IPS-NIHi7 (cell line): ENCODE results near the gene ATAD3B.
"Not testable (repeated sequence)": the region's sequence is repeated elsewhere in the genome, so short reads cannot be mapped to it uniquely, and the experiment has no call there.

Source experiments
- DNase-seq: peaks from one replicate; pipeline ENCODE4 v3.0.0; 2012; ENCODE audit warnings: mixed read lengths; ENCODE audit errors: extremely low spot score

The ATAD3B gene

DNA sequence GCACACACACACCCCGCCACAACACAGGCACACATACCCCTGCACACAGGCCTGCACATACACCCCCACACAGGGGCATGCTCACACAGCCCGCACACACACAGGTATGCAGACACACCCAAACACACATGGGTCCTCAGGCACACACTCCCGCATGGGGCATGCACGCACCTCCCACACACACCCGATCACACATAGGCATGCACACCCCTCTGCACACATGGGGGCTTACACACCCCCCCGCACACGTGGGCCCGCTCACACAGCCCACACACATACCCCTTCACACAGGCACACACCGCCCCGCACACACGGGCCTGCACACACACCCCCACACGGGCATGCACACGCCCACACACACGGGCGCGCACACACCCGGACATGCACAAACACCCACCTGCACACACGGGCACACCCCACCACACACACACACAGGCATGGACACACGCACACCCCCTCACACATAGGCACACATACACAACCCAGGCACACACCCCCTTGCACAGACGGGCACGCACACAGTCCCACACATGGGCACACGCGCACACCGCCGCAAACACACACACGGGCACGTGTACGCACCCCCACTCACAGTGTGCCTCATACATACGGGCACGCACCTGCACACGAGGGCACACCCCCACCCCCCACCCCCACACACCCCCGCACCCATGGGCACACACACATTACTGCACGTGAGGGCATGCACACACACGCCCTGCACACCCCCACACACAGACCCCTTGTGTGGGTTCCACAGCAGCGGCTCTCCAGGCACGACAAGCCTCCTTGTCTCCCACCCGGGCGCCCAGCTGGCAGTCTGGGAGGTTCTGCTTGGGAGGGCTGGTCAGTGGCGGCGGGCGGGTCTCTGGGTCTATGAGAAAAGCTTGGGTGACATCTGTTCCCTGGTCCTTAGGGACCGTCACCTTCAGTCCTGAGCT lies 8.3 kb downstream of the ATAD3B start:
- DNase-seq, result no peak

DNA sequence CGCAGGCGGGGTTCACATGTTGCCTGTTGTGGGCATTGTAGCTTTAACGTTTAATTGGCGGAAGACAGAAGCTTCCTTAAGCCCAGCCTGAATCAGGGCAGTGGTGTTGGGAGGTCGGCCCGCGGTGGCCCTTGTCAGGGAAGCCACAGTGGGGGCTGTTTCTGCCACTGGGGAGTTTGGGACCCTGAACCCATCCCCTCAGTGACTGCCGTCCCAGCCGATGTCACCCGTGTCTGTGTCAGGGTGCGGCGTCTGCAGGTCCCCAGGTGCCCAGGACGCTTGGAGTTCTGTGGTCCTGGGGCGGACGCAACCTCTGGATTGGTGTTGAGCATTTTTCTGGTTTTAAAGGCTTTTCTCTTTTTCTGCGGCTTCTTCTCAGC lies 8.9 kb downstream of the ATAD3B start:
- not testable (repeated sequence) for DNase-seq

DNA sequence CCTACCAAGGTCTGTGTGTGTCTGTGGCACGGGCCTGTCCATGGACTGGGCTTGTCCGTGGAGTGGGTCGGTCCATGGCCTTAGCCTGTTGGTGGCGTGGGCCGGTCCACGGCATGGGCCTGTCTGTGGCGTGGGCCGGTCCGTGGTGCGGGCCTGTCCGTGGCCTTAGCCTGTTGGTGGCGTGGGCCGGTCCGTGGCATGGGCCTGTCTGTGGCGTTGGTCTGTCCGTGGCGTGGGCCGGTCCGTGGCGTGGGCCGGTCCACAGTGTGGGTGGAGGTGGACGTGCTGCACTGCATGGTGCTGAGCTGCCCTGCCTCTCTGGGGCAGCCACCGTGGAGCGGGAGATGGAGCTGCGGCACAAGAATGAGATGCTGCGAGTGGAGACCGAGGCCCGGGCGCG lies 10.2 kb downstream of the ATAD3B start:
- not testable (repeated sequence) for DNase-seq

DNA sequence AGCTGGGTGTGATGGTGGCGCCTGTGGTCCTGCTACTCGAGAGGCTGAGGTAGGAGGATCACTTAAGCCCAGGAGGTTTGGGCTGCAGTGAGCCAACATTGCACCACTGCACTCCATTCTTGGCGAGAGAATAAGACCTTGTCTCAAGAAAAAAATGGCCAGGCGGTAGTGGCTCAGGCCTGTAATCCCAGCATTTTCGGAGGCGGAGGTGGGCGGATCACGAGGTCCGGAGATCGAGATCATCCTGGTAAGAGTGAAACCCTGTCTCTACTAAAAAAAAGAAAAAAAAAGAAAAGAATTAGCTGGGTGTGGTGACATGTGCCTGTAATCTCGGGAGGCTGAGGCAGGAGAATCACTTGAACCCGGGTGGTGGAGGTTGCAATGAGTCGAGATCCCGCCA lies 11.3 kb downstream of the ATAD3B start:
- no peak for DNase-seq

DNA sequence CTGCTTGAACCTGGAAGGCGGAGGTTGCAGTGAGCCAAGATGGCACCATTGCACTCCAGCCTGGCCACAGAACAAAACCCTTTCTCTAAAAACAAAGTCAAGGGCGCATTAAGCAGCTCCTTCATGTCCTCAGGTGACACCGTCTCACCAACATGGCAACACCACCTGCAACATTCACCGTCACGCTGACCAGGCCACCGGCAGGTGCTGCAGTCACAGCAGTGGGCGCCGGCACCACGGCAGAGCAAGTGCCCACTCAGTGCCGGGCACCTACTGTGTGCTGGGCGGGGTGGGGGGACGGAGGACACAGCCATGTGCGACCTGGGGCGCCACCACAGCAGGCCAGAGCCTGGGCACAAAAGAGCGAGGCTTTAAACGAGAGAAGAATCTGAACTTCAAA lies 12.1 kb downstream of the ATAD3B start:
- DNase-seq, result no peak

DNA sequence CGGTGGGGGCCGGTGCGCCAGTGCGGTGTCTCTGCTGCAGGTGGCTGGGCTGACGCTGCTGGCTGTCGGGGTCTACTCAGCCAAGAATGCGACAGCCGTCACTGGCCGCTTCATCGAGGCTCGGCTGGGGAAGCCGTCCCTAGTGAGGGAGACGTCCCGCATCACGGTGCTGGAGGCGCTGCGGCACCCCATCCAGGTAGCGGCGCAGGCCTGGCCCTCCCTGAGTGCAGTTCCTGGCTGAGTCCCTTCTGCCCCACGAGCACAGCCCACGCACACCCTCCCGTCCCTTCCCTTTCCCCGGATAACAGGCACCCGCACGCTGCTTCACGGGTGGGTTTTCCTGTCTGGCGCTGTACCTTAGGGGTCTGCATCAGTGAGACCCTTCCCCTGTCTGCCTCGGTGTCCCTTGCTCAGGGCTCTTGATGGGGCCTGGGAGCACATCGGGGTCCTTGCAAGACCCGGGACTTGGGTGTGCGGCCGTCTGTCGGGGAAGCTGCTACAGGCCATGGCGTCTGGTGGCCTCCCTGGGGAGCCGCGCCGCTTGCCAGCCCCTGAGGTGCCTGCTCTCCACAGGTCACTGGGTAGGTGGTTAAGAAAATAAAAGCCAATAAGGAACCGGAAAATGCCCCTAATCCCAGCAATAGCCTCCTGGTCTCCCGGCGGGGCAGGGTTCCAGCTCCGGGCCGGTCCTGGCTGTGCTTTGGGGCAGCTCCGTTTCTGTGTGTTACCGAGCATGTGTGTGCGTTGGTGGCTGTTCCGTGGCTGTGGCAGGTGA lies 13.6 kb downstream of the ATAD3B start:
- not testable (repeated sequence) for DNase-seq

DNA sequence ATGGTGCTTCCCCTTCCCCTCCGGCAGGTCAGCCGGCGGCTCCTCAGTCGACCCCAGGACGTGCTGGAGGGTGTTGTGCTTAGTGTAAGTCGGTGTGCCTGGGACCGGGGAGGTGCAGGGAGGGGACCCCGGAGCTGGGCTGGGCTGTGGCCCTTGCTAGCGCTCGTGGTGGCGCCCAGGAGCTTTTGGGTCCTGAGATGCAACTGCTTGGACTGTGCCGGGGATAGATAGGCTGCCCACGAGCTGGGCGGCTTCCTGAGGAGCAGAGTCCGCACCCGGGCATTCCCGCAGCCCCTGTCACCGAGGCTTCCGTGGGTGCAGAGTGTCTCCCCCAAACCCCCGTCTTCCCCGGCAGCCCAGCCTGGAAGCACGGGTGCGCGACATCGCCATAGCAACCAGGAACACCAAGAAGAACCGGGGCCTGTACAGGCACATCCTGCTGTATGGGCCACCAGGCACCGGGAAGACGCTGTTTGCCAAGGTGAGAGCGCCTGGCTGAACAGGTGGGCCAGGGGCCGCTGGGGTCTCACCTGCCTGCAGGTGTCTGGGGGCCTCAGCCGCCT lies 14.3 kb downstream of the ATAD3B start:
- DNase-seq, result not testable (repeated sequence)

DNA sequence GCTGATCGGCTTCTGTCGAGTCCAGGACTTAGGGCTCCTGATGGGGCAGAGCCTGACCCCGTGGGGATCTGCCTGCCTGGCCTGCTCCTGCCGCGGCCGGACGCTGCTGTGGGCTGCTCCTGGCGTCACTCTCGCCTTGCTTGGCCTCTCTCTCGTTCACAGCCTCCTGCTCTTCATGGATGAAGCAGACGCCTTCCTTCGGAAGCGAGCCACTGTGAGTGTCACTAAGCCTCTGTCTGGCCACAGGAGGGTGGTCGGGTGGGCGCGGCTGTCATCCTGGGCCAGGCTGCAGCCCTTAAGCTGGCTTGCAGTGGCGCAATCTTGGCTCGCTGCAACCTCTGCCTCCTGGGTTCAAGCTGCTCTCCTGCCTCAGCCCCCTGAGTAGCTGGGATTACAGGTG lies 16.1 kb downstream of the ATAD3B start:
- DNase-seq, result no peak

DNA sequence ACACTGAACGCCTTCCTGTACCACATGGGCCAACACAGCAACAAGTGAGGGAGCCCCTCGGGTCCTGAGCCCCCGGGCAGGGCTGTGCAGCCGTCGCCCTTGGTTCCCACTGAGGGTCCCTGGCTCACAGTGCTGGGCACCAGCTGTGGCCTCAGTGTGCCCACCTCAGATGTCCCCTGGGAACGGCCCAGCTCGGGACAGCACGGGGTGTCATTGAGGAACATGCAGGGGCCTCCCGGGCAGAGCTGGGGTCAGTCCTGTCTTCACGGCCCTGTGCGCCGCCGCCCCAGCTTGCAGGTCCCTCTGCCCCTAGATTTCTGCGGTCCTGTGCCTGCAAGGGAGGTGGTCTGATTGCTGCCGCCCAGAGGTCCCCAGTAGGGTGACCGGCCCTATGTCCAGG lies 17.7 kb downstream of the ATAD3B start:
- no peak for DNase-seq

DNA sequence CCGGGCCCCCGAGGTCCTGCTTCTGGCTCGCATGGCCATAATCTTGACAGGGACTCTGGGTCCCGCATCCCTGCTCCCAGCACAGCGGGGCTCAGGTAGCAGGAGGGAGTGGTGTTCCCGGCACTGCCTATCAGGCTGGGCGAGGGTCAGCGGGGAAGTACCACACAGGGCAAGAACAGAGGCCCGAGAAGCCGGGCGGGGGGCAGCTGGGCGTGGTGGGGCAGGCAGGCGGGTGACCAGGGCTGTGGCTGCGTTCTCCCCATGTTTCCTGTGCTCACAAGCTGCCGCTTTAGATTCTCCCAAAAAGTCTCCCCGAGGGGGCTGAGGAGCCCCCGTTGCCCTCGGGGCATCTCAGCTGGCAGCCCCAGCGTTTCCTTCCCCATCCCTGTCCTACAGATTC lies 18.3 kb downstream of the ATAD3B start:
- no peak for DNase-seq

DNA sequence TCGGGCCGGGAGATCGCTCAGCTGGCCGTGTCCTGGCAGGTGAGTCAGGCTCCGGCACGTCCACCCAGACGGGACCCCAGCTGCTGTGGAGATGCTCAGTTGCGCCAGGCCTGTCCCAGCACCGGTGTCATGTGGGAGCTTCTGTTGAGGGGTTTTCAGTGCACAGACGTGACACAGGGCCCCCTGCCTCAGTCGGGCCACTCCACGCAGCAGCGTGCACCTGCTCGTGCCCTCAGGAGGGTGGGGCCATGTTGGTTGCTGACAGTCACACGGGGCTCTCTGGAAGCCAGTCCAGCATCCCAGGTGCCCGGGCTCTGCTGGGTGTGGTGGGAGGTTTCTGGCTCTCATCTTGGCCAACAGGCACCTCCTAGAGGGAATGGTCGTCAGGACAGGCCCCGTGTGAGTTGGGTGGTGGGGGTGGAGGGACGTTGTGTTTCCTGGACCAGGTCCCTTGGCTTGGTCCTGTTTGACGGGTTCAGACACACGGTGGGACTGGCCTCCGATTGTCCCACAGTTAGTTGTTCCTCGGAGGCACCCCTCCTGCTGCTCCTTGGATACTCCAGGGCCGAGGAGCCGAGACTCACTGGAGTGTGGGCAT lies 19.2 kb downstream of the ATAD3B start:
- no peak for DNase-seq

DNA sequence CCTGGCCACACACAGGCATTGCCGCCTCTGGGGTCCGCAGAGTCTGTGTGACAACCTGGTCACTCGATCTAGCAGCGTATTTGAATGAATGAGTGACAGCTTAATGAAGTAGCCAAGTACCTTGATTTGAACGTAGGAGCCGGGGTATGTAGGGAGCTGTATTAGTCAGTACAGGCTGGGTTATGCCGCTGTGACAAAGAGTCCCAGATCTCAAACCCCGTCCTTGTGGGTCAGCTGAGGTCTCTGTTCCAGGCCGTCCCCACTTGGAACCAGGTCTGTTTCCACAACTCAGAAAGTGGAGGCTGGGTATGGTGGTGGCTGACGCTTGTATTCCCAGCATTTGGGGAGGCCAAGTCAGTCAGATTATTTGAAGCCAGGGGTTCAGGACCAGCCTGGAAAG lies 20.0 kb downstream of the ATAD3B start:
- DNase-seq, result no peak

DNA sequence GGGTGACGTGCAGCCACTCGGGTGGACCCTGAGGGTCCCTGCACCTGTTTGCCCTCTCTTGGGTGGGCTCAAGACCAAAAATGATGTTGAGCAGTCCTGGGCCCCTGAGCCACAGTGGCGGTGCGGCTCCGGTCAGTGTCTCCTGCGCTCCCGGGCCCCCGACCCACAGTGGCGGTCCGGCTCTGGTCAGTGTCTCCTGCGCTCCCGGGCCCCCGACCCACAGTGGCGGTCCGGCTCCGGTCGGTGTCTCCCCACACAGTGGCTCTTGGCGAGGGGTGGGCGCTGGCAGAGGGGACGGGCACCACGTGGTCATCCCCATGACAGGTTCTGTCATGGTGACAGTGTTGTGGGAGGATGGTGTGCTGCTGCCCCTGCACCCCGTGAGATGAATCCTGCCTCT lies 22.7 kb downstream of the ATAD3B start:
- not testable (repeated sequence) for DNase-seq

DNA sequence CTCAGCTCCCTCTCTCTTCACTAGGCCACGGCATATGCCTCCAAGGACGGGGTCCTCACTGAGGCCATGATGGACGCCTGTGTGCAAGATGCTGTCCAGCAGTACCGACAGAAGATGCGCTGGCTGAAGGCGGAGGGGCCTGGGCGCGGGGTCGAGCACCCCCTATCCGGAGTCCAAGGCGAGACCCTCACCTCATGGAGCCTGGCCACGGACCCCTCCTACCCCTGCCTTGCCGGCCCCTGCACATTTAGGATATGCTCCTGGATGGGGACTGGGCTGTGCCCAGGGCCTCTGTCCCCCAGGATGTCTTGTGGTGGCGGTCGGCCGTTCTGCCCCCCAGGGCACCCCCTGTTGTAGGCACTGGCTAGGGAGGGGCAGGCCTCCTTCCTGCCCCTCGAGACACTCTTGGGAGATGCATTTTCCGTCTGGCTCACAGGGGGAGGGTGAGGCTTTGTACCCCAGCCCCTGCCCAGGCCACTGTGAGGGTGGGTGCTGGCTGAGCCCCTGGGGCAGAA lies 24.0 kb downstream of the ATAD3B start:
- DNase-seq, result not testable (repeated sequence)

DNA sequence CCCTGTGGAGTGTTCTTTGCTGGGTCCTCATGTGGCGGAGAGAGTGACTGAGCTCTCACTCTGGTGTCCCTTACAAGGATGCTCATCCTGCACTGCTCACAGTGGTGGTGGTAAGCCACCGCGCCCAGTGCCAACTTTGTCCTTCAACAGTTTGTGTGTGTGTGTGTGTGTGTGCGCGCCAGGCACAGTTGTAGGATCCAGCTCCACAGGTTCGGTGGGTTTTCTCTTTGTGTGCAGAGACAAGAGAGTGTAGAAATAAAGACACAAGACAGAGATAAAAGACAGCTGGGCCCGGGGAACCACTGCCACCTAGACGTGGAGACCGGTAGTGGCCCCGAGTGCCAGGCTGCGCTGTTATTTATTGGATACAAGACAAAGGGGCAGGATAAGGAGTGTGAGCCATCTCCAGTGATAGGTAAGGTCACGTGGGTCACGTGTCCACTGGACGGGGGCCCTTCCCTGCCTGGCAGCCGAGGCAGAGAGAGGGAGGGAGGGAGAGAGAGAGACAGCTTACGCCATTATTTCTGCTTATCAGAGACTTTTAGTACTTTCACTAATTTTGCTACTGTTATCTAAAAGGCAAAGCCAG lies 33.3 kb downstream of the ATAD3B start:
- DNase-seq, result not testable (repeated sequence)

DNA sequence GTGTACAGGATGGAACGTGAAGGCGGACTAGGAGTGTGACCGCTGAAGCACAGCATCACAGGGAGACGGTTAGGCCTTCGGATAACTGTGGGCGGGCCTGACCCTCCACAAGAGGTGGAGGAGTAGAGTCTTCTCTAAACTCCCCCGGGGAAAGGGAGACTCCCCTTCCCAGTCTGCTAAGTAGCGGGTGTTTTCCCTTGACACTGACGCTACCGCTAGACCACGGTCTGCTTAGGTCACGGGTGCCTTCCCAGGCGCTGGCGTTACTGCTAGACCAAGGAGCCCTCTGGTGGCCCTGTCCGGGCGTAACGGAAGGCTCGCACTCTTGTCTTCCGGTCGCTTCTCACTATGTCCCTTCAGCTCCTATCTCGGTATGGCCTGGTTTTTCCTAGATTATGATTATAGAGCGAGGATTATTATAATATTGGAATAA lies 33.8 kb downstream of the ATAD3B start:
- not testable (repeated sequence) for DNase-seq

DNA sequence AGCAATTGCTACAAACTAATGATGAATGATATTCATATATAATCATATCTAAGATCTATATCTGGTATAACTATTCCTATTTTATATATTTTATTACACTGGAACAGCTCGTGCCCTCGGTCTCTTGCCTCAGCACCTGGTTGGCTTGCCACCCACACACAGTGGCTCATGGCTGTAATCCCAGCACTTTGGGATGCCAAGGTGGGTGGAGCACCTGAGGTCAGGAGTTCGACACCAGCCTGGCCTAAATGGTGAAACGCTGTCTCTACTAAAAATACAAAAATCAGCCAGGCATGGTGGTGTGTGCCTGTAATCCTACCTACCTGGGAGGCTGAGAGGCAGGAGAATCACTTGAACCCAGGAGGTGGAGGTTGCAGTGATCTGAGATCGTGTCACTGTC lies 34.2 kb downstream of the ATAD3B start:
- not testable (repeated sequence) for DNase-seq

DNA sequence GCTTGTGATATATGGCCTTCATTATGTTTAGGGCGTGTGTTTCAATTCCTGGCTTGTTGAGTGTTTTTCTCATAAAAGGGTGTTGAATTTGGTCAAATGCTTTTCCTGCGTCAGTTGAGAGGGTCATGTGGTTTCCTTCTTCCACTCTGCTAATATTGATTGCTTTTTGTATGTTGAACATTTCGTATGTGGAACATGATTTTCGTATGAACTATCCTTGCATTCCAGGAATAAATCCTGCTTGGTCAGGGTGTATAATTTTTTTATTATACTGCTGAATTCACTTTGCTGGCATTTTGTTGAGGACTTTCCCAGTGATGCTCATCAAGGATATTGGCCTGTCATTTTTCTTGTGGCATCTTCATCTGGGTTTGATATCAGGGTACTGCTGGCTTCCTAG lies 35.7 kb downstream of the ATAD3B start:
- no peak for DNase-seq

DNA sequence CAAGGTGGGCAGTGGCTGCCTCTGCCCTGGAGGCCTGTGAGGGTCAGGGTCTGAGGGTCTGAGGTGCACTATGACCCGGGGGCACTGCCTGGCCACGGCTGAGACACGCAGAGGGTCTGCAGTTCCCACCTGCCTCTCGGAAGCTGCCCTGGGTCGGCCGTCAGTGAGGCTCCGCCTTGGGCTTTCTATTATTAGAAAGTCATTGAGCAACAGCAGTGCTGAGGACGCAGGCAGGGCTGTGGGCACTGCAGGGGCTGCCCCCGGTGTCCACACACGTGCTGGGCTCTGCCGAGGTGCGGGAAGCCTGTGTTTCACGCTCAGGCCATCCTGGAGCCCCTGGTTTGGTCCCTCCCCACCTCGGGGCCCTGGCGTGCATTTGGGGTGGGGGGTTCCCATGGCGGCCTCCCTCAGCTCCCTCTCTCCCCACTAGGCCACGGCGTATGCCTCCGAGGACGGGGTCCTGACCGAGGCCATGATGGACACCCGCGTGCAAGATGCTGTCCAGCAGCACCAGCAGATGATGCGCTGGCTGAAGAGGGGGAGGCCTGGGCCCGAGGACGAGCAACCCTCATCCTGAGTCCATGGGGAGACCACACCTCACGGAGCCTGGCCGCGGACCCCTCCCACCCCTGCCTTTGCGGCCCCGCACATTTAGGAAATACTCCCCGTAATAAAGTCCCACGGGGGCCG lies 37.4 kb downstream of the ATAD3B start:
- DNase-seq, result not testable (repeated sequence)

DNA sequence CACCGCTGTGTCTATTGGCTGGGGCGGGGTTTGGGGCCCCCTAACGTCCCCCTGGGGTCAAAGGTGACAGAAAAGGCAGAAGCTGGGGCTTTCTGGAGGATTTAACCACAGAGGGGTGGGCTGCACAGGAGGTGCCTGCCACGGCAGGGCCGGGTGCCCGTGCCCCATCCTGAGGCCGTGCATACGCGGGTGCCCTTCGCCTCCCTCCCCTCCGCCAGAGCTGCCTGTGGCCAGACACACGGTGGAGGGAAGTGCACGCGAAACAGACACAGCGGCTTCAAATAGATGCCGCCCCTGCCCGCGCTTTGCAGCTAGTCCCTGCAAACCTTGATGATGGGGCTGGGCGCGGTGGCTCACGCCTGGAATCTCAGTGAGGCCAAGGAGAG lies 37.9 kb downstream of the ATAD3B start:
- not testable (repeated sequence) for DNase-seq
